ENCODE measurements around the gene UBE2L3.
"Not testable (repeated sequence)": the region's sequence is repeated elsewhere in the genome, so short reads cannot be mapped to it uniquely, and the experiment has no call there.

The UBE2L3 gene

DNA sequence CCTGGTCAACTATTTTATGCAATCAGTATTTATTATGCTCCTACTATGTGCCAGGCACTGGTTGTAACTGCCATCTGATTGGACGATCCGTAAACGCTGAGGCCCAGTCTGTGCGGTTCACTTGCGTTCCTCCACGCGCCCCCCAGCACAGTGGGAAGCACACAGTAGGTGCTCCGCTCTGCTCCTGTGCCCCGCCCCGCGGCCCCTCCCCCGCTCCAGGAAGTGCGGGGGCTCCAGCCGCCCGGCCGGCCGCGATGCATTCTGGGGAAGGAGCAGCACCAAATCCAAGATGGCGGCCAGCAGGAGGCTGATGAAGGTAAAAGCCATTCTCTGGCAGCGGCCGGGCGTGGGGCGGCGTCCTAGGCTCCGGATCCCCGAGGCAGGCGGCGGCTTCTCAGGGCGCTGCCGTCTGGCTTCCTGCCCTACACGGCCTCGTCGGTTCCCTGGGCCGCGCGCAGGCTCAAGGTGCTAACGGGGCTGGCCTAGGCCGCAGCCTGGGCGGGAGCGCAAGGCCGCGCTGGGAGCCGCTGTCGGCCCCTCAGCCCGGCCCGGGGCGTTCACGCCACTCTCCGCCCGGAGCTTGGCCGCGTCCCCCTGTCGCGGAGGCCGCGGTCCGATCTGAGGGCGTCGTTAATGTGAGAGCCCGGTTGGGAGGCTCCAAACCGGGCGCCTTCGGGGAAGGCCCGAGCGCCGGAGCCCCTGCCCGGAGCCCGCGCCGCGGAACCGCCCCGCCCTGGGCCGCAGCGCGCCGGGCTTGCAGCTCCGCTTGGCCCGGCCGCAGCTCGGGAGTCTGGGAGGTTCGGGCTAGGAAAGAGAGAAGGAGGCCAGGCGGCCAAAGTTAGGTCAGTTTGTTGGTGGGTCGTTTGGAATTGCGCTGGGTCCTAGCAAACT lies at the start of gene UBE2L3:
UBE2L3 (plus strand) TSS at position 259 of the 891 bp plus-strand sequence; CDS start at position 290, 31 bp downstream.
- peak; percentile 88 for DNase-seq (ENCODE audit: low spot score)

DNA sequence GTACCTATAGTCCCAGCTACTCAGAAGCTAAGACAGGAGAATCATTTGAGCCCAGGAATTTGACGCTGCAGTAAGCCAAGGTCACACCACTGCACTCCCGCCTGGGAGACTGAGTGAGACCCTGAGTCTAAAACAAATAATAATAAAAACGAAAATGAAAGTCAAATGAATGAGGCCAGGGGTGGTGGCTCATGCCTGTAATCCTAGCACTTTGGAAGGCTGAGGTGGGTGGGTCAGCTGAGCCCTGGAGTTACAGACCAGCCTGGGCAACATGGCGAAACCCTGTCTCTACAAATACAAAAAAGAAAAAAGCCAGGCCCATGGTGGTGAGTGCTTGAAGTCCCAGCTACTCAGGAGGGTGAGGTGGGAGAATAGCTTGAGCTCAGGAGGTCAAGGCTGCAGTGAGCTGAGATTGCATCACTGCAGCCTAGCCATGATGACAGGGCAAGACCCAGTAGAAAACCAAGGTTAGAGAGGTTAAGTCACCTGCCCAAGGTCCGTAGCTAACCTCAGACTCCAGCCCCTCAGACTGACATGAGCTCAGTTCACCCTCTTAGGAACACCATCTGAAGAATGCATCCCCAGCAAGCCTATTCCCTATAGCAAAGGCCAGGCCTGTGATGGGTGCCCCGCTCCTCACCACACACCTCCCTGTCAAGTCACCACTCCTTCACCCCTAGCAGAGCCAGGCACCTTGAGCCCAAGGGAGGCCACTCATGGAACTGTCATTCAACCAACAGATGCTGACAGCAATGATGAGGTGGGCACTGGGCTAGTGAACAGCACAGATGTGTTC lies 40.6 kb upstream of the UBE2L3 start:
- not testable (repeated sequence) for DNase-seq (ENCODE audit: low spot score)

DNA sequence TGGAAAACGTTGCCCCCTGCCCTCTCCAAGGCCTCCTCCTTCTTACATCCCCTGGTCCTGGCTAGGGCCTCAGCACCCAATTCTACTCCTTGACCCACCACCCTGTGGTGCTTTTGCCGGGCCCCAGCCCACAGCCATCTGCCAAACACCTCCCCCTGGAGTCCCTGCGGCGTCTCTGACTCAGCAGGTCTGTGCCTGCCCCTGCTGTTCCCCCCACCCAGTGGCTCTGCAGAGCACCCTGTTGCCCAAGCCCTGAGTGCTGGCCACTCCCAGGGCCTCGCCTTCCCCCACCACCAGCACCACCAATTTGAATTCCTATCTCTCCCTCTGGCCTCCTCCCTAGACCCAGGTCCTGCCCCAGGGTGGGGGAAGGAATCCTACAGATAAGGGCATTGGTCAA lies 36.0 kb upstream of the UBE2L3 start:
- not testable (repeated sequence) for DNase-seq (ENCODE audit: low spot score)

DNA sequence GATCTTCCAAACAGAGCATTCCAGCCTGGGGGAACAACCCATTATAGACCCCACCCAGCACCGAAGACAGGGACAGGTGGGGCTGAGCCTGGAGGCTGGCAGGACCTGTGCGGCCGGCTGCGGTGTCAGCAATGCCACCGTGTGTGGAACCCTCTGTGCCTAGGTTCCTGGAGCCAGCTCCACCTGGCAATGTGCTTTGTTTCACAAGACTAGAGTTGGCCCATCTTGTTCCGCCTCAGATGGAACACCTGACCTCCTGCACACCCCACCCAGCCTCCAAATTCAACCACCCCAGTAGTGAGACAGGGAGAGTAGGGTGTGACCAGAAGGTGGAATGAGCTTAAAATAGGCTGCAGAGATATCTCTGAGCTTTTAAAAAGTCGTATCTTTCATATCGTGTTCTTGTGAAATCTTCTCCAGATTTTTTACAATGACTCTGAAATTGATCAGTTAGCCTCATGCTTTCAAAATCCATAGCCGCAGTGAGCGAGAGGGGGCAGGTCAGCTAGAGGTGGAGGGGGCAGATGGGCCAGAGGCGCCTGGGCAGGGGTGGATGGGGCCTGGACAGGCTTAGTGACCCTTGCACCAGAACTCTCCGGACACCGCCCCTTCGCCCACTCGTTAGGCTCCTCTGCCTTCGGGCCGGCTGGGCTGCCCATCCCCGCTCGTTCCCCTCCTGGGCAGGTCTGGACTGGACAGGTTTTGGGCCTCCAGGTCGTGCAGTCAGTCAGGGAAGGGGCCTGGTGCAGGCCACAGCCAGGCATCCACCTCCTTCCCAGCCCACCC lies 34.5 kb upstream of the UBE2L3 start:
- not testable (repeated sequence) for DNase-seq (ENCODE audit: low spot score)

DNA sequence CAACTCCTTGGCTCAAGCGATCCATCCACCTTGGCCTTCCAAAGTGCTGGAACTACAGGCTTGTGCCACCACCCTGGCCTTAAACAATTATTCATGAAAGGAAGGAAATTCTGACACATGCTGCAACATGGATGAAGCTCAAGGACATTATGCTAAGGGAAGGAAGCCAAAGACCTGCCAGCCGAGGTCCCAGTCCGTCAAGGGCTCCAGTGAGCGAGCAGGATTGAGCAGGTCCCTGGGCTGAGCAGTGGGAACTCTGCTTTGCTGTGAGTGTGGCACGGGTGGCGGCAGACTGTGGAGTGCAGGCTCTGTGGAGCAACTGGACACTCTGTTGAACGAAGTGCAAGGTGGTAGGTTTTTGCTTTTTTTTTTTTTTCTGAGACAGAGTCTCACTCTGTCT lies 27.7 kb upstream of the UBE2L3 start:
- not testable (repeated sequence) for DNase-seq (ENCODE audit: low spot score)

DNA sequence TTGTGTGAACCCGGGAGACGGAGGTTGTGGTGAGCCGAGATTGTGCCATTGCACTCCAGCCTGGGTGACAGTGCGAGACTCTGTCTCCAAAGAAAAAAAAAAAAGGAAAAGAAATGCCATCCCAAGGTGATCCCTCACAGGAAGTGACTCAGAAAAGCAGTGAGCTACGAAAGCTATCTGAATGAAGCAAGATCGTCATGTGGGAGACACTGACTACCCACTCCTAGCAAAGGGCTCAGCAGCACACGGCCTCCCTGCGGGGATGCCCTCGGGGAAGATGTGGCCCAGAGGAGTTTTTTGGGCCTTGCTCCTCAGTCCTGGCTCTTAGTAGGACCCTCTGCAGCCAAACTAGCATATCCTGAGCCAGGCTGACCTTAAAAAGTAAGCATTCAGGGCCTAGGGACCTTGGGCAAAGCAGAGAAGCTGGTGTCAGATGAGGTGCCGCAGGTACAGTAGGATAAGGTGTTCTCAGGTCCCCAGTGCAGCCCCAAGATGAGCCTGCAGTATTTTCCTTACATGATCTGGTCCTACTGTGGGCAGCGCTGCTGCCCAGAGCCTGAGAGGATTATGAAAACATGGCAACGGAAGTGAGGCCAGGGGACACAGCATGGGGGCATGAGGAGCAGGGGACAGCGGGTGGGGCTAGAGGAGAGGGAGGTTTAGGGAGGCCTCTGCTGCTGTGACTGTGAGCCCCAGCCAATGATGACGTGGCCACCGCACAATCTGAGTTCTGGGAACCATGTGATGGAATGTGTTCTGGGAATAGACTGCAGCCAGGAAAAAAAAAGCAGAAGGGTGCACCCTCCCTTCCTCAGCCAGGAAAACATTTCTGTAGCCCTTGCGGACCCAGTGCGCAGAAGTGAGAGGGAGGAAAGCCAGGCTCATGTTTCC lies 22.8 kb upstream of the UBE2L3 start:
- DNase-seq (ENCODE audit: low spot score), result not testable (repeated sequence)

DNA sequence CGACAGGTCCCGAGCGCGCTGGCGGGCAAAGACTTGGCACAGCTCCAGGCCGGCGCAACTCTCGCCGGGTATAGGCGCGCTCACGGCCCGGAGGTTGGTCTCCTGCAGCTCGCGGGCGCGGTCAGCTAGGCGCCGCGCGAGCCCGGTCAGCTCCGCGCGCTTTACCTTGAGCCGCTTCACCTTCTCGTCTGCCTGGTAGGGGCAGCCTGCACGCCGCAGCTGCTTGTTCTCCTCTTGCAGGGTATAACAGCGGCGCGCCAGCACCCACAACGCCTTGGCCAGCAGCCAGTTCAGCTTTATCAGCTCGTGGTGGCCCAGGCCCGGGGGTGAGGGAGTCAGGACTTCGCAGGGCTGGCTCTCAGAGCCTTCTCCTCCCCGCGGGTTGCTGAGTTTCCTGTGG lies 18.0 kb upstream of the UBE2L3 start:
- not testable (repeated sequence) for DNase-seq (ENCODE audit: low spot score)

DNA sequence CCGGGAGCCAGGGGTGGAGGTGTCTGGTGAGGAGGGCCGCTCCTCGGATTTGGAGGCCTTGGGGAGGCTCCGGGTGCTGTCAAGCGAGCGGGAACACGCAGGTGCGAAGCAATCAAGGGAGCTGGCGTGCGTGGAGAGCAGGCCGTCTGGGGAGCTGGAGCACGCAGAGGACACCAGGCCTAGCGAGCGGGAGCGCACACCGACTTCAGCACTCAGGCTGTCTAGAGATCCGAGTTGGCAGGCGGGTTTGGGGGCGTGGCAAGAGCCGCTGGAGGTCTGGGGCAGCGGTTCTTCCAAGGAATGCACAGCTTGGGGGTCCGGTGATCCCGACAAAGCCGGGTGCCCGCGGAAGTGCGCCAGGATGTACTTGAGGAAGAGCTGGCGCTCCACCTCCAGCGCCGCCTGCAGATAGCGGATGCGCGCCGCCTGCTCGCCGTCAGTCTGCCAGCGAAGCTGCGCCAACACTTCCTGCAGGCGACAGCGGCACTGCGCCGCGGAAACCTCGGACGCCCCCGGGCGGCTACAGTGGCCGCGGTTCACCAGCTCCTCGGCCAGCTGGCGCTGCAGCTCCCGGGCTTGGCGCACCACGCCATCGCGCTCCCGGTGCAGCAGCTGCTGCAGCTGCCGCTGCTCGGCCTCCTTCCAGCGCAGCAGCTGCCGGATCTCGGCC lies 17.4 kb upstream of the UBE2L3 start:
- not testable (repeated sequence) for DNase-seq (ENCODE audit: low spot score)

DNA sequence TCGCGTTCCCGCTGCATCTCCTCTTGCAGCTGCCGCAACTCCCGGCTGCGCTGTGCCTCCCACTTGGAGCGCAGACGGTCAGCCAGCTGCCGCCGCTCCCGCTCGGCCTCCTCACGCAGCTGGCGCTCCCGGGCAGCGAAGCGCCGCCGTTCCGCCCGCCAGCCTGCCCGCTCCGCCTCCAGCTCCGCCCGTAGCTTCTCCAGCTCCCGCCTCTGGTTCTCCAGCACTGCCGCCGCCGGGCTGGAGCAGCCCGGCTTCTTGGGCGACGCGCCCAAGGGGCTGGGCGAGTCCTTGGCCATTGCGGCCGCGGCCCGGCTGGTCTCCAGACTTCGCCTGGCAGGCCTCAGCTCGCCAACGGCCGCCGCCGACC lies 16.9 kb upstream of the UBE2L3 start:
- not testable (repeated sequence) for DNase-seq (ENCODE audit: low spot score)

DNA sequence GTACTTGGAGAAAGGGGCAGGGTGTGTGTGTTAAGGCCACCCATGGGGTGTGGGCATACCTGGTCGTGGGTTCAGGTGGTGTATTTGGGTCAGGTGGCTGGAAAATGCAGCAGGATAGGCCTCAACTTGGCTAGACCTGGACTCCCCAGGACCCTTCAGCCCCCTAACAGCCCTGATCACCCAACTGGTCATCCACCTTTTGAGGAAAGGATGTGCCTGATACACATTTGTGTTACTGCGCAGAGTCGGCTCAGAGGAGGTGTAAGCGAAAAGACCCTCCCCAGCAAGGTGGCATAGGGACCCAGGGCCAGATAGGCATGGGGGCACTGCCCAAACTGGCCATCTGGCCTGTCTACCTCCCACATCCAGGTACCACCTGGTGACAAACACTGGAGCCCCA lies 16.2 kb upstream of the UBE2L3 start, which contains the start of gene RIMBP3C:
RIMBP3C (minus strand) TSS at position 101 of the 400 bp plus-strand sequence. CDS start 485 bp downstream, outside the sequence.
- DNase-seq (ENCODE audit: low spot score), result not testable (repeated sequence)

DNA sequence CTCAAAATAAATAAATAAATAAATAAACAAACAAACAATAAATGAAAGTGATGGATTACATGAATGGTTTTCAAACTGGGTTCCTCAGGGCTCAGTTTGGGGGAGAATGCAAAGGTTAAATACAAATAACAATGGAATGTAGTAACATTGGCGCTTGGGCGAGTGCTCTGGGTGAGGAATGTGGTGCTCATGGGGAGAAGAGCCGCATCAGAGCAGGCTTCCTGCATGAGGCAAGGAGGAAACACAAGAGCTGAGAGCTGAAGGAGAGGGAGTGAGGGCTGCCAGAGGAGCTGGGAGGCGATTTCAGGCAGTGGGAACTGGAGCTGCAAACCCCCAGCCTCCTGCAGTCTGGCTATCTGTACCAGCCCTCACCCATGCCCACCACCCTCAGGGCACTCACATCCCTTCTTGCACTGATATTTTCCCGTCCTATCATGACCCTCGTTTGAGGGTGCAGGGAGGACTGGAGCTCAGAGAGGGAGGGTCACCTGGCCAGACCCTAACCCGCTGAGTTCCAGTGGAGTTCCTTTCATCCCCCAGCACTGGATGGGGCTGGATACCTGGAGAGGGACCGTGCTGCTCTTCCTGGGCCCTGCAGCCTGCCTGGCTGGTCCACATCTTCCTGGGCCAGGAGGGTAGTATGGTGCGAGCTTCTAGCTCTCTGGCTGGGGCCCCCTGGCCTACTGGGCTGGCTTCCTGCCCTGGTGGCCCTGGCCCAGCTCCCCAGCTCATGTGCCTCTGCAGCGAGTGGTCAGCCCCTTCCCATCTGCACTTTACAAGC lies 8.0 kb upstream of the UBE2L3 start:
- not testable (repeated sequence) for DNase-seq (ENCODE audit: low spot score)

DNA sequence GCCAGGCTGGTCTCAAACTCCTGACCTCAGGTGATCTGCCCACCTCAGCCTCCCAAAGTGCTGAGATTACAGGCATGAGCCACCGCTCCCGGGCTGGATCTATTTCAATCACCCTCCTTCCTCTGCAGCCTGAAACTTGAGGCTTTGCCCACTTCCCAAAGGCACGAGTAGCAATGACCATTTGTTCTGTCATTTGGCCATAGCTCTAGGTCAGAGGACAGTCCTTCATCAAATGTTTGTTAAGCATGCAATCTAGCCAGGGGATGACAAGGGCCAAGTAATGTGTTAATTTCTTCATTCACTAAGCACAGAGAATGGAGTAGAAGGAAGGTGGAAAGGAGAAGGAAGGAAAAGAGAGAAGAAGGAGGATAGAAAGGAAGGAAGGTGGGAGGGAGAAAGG lies 6.9 kb upstream of the UBE2L3 start:
- not testable (repeated sequence) for DNase-seq (ENCODE audit: low spot score)

DNA sequence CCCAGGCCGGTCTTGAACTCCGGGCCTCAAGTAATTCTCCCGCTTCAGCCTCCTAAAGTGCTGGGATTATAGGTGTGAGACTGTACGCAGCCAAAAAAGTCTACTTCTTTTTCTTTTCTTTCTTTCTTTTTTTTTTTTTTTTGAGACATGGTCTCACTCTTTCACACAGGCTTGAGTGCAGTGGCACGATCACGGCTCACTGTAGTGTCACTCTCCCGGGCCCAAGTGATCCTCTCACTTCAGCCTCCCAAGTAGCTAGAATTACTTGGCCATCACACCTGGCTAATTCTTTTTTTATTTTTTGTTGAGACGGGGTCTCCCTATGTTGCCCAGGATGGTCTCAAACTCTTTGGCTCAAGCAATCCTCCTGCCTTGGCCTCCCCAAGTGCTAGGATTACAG lies 3.6 kb upstream of the UBE2L3 start:
- DNase-seq (ENCODE audit: low spot score), result no peak

DNA sequence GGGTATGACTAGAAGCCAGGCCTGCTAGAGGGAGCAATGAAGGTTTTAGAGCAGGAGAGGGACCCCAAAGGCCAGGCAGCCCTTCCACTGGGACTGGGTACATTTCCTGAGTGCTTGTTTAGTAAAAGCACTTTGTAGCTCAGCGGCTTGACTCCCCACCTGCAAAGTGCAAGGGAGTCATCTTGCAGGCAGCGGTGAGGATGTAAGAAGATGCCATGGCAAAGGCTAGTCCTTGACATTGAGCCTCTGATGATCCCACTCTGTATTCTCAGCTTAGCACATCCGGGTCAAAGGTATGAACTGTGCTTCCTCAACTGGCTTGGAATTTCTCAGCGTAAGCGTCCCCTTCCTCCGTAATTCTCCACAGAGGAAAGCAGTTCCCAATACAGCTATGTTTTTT lies 3.1 kb upstream of the UBE2L3 start:
- no peak for DNase-seq (ENCODE audit: low spot score)

DNA sequence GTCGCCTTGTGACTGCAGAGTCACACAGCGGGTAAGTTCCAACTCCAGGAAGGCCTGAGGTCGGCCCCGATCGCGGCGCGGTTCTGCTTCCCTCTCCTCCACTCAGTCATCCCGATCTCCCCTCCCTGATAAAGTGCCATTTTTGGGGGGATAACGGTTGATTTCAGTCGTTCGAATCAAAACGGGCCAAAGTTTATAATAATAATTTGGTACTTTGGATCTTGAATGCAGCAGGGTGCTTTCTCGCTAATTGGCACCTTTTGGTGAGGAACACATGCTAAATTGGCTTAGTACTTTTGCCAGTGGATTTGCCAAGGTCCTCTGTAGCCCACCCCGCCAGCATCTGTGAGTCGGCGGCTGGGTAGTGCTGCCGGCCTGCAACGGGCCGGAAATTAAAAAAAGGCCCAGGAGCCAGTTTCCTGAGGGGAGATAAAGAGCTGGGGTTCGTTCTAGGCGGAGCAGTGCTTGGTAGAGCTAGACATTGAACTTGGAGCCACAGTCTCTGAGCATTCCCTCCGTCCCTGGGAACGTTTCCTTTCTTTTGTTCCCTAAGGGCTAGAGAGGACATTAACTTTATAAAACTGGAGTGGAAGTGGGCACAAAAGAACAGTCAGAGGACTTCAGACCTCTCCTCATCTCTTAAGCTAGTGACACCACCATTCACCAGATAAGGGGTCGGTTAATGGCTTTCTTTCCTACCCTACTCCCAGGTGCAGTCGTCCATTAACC lies 997 bp downstream of the UBE2L3 start:
- DNase-seq (ENCODE audit: low spot score), result peak; percentile 40

DNA sequence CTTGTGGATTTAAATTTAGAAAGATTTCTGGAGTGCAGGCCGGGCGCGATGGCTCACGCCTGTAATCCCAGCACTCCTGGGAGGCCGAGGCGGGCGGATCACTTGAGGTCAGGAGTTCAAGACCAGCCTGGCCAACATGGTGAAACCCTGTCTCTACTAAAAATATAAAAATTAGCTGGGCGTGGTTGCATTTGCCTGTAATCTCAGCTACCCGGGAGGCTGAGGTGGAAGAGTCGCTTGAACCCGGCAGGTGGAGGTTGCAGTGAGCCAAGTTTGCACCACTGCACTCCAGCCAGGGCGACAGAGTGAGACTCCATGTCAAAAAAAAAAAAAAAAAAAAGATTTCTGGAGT lies 1.5 kb downstream of the UBE2L3 start:
- DNase-seq (ENCODE audit: low spot score), result not testable (repeated sequence)

DNA sequence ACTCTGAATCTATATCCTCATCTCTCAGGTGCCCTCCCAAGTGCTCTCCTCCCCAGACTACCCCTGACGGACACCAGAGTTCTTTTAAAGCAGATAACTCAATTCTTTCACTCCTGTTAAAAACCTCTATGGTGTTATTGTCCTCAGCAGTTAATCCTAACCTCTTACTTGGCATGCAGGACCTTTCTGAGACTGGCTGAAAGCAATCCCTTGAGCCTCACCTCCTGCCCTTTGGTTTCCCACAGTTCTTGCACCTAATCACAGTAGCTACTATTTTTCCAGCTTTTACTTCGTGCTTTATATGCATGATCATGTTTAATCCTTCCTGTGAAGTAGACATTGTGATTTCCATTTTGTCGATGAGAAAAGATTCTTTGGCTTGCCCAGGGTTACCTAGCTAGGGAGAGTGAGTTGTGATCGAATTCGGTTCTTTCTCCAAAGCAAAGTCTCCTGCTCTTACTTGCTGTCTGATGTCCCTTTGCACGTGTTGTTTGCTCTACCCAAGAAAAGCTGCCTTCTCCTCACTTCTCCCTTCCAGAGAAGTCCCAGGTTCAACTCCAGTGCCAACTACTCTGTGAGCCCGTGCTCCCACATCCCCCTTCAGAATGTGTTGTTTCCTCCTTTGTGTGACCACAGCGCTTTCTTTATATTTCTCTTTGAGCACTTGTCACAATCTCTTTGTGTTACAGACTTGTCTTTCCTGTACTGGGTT lies 2.1 kb downstream of the UBE2L3 start:
- DNase-seq (ENCODE audit: low spot score), result no peak

DNA sequence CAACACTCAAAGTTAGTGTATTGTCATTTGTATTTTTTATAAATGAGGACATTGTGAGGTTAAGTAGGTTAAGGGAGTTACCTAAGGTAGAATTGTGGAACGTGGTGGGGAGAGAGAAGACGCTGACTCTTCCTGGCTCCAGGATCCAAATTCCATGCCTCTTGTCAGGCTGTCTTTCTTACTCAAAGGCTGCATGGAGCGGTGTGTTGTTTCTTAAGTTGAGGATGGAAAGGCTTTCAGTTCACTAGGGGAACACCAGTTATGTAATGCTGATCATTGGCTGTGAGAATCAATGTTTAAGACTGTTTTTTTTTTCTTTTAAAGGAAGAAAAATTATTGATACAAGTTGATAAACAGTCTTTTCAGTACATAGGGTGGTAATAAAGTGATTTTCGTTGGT lies 2.9 kb downstream of the UBE2L3 start:
- no peak for DNase-seq (ENCODE audit: low spot score)

All from hepatic stellate cell (primary cell).